Stimulated activated CD4-positive, alpha-beta T cell treated with anti-CD3 and anti-CD28 coated beads, Interleukin-1b, Interleukin-23, amount 100 ng/mL, for 4 hours (primary cell): ENCODE results near the gene ADAMTSL3.

ENCODE experiments used
- DNase-seq, 2 donors: peaks; one replicate each; pipeline ENCODE4 v3.0.0-alpha.2; 2020; ENCODE audit warnings: low read depth in 2 of 2

The ADAMTSL3 gene

GRCh38 chr15:83653639-83654378 lies at the start of gene ADAMTSL3:
Gene ADAMTSL3, plus strand, starts transcription at chr15:83654123. Its CDS starts 1,639 bp downstream, at chr15:83655762.
- no peak for DNase-seq

DNA sequence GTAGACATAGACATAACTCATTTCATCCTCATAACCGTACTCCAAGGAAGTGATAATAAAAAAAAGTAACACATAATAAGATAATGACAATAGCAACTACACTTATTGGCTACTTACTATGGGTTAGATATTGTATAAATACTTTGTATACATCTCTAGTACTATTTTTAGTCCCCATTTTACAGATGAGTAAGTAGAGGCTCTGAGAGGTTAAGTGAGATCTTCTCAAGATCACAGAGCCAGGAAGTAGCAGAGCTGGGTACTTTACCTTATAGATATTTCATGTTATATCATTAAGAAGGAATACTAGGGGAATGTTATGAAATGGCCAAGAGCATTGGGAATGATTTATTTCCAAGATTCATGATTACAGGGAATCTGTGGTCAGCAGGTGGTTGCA lies 49.4 kb upstream of the ADAMTSL3 start:
- no peak for DNase-seq

DNA sequence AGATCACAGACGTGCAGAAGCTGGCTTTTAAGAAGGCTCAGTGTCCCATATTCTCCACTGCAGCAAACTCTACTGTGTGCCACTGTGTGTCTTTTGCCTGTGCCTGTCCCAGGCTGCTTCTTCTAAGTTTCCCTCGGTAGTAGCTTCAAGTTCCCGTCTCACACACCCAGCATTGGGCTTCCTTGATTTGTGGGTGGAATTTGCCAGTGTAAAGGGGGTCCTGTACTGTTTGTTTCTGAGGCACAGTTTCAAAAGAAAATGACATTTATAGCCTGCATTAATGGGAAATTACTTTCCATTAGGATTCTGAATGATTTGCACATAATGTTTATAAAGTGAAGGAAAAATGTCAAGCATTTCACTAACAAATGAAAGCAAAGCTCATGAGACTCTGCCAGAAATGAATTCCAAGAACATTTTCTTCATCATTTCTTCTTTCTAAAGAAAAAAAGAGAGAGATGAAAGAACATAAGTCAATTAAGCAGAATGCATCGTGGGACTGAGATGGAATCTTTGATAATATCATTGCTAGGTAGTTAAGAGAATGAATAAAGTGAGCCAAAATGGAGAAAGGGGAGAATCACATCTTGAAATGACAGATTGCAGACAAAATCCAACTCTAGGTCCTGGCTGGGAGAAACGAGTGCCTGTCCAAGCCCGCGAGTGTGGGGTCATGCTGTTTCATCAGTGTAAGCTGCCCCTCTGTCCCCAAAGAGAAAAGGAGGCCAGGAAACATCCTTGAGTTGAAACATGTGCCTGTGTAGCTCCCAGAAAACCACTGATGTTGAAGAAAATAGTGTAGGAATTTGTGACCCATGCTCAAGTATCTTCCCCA lies 48.6 kb upstream of the ADAMTSL3 start:
- no peak for DNase-seq

DNA sequence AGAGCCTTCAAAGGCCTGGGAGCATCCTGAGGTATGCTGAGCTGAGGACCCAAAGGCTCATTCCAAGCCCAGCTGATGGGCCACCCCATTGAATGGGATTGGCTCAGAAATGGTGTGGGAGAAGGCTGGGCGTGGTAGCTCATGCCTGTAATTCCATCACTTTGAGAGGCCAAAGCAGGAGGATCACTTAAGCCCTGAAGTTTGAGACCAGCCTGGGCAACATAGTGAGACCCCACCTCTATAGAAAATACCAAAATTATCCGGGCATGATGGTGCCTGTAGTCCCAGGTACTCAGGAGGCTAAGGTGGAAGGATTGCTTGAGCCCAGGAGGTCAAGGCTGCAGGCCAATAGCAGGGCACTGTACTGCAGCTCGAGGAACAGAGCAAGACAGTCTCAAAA lies 43.8 kb upstream of the ADAMTSL3 start:
- DNase-seq = no peak

DNA sequence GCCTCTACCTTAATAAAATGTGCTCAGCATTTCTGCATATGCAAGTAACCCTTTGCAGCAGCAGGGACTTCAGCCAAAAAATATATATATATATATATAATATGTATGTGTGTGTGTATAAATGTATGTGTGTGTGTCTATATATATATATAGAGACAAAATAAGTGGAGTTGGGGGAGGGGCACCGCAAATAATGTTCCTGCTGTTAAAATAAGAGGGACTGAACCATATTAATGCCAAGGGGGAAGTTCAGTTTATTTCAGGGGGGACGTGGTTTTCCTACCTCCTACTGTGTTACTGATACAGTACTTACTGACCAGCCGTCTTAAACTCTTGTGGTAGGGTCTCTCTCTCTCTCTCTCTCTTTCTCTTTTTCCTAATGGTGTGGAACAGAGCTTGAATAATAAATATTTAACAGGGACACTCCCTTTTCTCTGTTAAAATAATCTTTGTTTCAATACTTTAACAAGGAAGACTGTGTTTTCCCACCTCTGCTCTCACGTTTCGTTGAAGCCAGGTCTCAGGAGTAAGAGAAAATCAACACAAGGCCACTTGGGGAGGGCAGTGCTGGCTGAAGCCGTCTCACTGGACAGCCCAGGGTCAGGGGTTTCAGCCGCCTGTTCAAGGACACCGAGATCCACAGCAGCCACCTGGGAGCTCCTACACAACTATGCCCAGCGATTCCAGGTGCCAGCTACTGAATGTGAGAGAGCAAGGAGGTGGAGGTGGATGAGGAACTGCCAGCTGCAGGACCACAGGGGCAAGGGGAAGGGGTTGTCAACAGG lies 42.8 kb upstream of the ADAMTSL3 start:
- DNase-seq = no peak

GRCh38 chr15:83612226-83612625 lies 41.7 kb upstream of the ADAMTSL3 start:
- DNase-seq = no peak

- no peak for DNase-seq
Observed at GRCh38 chr15:83612898-83613635, 40.9 kb upstream of the ADAMTSL3 start.

DNA sequence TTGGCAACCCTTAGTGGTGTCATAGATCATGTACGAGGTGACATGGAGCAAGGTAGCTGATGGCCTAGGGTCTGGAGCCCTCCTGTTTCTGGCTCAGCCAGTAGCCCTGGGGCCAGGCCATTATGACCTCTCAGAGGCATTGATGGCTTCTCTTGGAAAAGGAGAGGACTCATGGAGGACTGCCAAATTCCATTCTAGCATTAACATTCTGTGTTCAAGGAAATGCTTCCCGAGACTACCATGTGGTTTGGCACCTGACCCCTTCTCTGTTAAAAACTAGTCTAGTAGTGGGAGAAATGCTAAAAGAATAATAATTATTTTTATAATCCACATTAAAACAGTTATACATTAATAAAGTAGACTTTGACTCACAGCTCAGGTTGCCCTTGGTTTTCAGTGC lies 40.2 kb upstream of the ADAMTSL3 start:
- no peak for DNase-seq

- DNase-seq = no peak
Observed at GRCh38 chr15:83616840-83617239, 37.1 kb upstream of the ADAMTSL3 start.

GRCh38 chr15:83626171-83626802 lies 27.6 kb upstream of the ADAMTSL3 start:
- DNase-seq = no peak

DNA sequence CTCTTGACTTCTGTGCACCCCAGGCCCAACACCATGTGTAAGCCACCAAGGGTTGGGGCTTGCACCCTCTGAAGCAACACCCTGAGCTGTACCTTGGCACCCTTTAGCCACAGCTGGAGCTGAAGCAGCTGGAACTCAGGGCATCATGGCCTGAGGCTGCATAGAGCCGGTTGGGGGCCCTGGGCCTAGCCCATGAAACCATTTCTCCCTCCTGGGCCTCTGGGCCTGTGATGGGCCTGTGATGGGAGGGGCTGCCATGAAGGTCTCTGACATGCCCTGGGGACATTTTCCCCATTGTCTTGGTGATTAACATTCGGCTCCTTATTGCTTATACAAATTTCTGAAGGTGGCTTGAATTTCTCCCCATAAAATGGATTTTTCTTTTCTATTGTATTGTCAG lies 22.4 kb upstream of the ADAMTSL3 start:
- DNase-seq = no peak

- DNase-seq = no peak
Observed at GRCh38 chr15:83643201-83643600, 10.7 kb upstream of the ADAMTSL3 start.

DNA sequence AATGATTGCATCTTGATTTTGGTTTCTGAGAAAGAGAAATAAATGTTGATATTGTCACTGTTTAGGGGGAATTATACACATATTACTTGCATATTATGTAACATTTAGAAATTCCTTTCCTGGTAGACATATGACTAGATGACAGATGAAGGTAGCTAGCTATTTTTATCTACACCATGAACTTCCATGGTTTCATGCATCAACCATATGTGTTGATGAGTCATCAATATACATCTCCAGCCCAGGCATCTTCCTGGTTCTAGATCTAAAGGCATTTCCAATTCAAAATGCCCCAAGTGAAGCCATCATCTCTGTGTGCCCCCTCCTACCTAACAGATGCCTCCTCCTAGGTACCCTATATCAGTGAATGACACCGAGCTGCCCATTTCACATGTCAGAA lies 9.5 kb upstream of the ADAMTSL3 start:
- no peak for DNase-seq

DNA sequence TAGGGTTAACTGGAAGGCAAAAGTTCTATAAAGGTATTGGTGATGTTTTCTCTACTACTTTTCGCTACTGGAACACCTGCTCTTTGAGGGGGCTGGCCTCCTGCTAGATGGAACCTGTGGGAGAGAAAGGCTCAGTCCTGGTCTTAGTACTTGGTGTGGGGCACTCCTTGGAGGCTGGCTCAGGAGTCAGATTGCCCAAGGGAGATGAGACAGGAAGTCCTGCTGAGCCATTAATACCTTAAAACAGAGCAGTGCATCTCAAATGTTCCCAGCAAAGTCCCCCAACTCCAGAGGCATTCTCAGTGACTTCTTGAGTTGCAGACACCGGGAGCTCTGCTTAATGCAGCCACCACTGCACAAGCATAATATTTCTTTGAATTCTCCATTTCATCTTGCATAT lies 3.1 kb upstream of the ADAMTSL3 start:
- DNase-seq = no peak

GRCh38 chr15:83651541-83651940 lies 2.4 kb upstream of the ADAMTSL3 start:
- DNase-seq = no peak

DNA sequence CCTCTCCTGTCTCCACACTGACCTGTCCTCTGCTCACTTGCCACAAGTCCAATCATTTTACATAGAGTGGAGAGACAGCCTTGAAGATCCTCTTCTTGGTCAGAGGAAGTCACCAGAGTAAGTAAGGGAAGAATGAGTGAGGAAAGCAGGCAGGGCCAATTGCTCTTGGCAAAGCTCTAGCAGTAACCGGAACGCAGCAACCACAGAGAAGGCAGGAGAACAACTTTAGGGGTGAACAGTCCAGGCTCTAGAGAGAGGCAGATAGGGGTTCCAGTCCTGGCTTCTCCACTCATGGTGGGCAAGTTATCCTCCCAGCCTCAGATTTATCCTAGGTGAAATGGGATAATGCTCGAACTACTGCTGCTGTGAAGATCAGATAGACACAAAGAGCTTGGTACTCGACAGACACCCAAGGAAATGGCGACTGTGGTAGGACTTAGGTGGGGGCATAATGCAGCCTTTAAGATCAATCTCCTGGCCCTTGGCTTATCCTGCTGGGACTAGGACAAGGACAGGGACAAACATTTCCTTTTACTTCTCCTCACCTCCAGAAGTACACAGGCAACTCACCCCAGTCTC lies 1.2 kb upstream of the ADAMTSL3 start:
- DNase-seq = no peak

DNA sequence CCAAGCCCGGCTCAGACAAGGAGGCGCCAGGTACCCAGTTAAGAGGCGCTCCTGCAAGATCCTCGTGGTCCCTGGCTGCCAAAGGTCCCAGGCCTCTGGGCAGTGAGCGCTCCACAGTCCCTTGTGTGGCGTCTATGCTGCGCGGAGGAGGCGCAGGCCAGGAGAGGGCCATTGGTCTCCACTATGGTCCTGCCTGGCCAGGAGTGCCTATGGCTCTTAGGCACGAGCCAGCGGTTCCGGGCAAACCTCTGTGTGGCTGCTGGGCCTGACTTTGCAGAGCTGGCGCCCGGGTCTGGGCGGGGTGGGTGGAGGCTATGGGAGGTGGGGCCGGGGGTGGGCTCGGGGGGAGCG lies 660 bp upstream of the ADAMTSL3 start:
- DNase-seq = no peak

GRCh38 chr15:83654379-83655236 lies 685 bp downstream of the ADAMTSL3 start:
- DNase-seq = no peak

DNA sequence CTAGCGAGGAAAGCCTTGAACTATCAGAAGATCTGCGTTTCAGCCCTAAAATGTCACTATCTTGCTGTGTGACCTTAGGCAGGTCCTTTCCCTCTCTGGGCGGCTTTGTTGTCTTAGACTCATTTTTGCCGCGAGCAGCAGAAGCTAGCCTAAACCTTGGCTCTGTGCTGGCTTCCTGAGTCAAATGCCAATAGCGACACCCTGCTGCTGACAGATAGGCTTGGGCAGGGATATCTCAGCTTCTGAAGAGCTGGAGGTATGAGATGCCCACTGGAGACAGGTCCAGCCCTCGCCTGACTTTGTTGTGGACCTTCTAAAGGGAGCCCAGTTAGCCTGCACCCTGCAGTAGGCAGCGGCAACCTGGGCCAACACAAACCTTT lies 1.3 kb downstream of the ADAMTSL3 start:
- no peak for DNase-seq

- no peak for DNase-seq
Observed at GRCh38 chr15:83656192-83656591, 2.3 kb downstream of the ADAMTSL3 start.
